ENCODE results near the gene OR12D1. TPM values are rescaled to one million over a fixed set of nuclear protein-coding genes. Genes with fewer than 3 reads are reported as not detected.

The OR12D1 gene
- total RNA-seq, result not detected

DNA sequence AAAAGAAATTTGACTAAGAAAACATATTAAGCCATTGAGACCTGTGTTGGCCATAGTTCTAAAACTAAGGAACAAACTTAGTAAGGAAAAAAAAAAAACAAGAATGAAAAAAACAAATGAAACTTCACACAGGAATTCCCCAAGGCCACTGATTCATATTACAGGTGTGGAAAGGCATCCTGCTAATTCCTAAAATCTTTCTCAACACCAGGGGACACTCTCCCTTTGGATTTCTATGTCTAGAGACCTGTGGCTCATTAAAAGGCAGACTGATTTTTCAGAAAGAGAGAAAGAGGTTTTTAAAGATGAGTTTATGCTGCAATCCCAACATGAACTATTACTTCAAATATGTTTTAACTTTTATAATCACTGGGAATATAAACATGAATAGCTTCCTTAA, at the start of gene OR12D1:
OR12D1 (plus strand) TSS at position 341 of the 400 bp plus-strand sequence.
- H3K27me3 ChIP-seq, result no peaks in the 10 kb centered on the region
- intact Hi-C loops (cut with DNase I; ENCODE audit: low total_unique reads), result no loop called here
- in situ Hi-C loops (cut with MboI; ENCODE audit: low sequenced_read_pairs in 4 of 4), result no loop called here
- no peaks in the 10 kb centered on the region for H3K4me1 ChIP-seq
- no peak within 1 kb of the TSS for H3K4me3 ChIP-seq
- H3K36me3 ChIP-seq, result no peaks in the 10 kb centered on the region
- H3K27ac ChIP-seq, result no peak within 1 kb of the TSS
- no peak for DNase-seq
- no peak for ATAC-seq
- no peaks in the 10 kb centered on the region for H3K9me3 ChIP-seq
- TF ChIP-seq, protein P1, sequence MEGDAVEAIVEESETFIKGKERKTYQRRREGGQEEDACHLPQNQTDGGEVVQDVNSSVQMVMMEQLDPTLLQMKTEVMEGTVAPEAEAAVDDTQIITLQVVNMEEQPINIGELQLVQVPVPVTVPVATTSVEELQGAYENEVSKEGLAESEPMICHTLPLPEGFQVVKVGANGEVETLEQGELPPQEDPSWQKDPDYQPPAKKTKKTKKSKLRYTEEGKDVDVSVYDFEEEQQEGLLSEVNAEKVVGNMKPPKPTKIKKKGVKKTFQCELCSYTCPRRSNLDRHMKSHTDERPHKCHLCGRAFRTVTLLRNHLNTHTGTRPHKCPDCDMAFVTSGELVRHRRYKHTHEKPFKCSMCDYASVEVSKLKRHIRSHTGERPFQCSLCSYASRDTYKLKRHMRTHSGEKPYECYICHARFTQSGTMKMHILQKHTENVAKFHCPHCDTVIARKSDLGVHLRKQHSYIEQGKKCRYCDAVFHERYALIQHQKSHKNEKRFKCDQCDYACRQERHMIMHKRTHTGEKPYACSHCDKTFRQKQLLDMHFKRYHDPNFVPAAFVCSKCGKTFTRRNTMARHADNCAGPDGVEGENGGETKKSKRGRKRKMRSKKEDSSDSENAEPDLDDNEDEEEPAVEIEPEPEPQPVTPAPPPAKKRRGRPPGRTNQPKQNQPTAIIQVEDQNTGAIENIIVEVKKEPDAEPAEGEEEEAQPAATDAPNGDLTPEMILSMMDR (IDR thresholded peaks at IDR 0.05 in 4 of 5, conservative IDR thresholded peaks at IDR 0.05 in 1 of 5), result no peak
- TF ChIP-seq POLR2A (IDR thresholded peaks at IDR 0.05), result no peak

GRCh38 chr6:29368765-29369164, 46.0 kb upstream of the OR12D1 start, which contains the start of gene OR5V1:
TSS of gene OR5V1 (minus strand) at chr6:29368865. CDS start at chr6:29356195, 12,670 bp downstream.
- intact Hi-C loops (cut with DNase I; ENCODE audit: low total_unique reads) (no loop called here), in situ Hi-C loops (cut with MboI; ENCODE audit: low sequenced_read_pairs in 4 of 4) (no loop called here)
- Histone ChIP-seq H3K4me1 (no peaks in the 10 kb centered on the region), H3K4me3 (no peak within 1 kb of the TSS), H3K27ac (no peak within 1 kb of the TSS), H3K27me3 (no peaks in the 10 kb centered on the region), H3K36me3 (no peaks in the 10 kb centered on the region), H3K9me3 (no peaks in the 10 kb centered on the region)
- ATAC-seq (no peak), DNase-seq (no peak)
- TF ChIP-seq POLR2A (IDR thresholded peaks at IDR 0.05), result no peak
- TF ChIP-seq, protein P1 (IDR thresholded peaks at IDR 0.05 in 4 of 5, conservative IDR thresholded peaks at IDR 0.05 in 1 of 5), result no peak

- intact Hi-C loops (cut with DNase I; ENCODE audit: low total_unique reads), result no loop called here
- DNase-seq, result no peak
- H3K9me3 ChIP-seq, result no peaks in the 10 kb centered on the region
- ATAC-seq, result no peak
- TF ChIP-seq, protein P1 (IDR thresholded peaks at IDR 0.05 in 4 of 5, conservative IDR thresholded peaks at IDR 0.05 in 1 of 5), result no peak
- no peak for TF ChIP-seq POLR2A (IDR thresholded peaks at IDR 0.05)
- H3K4me1 ChIP-seq, result no peaks in the 10 kb centered on the region
- no peaks in the 10 kb centered on the region for H3K36me3 ChIP-seq
- in situ Hi-C loops (cut with MboI; ENCODE audit: low sequenced_read_pairs in 4 of 4), result no loop called here
- H3K27ac ChIP-seq, result no peak within 1 kb of the TSS
- H3K4me3 ChIP-seq, result no peak within 1 kb of the TSS
- H3K27me3 ChIP-seq, result no peaks in the 10 kb centered on the region
Observed at GRCh38 chr6:29375191-29375590, 39.5 kb upstream of the OR12D1 start, which contains the start of gene OR12D3. TSS of gene OR12D3 (minus strand) at chr6:29375291. CDS start at chr6:29375287, 4 bp downstream.

DNA sequence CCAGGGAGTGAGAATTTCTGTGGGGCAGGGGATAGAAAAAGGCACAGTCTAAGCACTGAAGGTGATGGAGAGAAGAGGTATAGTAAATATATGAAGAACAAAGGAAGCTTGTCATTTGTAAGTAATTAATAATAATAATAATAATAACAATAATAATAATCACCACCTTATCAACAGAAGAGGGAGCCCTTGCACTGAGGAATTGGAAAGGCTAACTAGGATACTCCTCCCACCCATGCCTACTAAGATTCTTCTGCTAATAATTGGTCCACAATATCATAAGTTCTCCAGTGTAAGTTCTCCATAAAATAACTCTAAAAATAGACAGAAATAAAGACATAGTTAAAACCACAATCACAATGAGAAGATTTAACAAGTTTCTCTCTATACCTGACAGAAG, 38.7 kb upstream of the OR12D1 start:
- no peaks in the 10 kb centered on the region for H3K9me3 ChIP-seq
- in situ Hi-C loops (cut with MboI; ENCODE audit: low sequenced_read_pairs in 4 of 4), result no loop called here
- DNase-seq (no peak), ATAC-seq (no peak)
- intact Hi-C loops (cut with DNase I; ENCODE audit: low total_unique reads), result no loop called here
- H3K4me3 ChIP-seq, result no peak overlapping the region
- H3K36me3 ChIP-seq, result no peaks in the 10 kb centered on the region
- no peaks in the 10 kb centered on the region for H3K27me3 ChIP-seq
- no peaks in the 10 kb centered on the region for H3K4me1 ChIP-seq
- no peak overlapping the region for H3K27ac ChIP-seq
- TF ChIP-seq, protein P1 (IDR thresholded peaks at IDR 0.05 in 4 of 5, conservative IDR thresholded peaks at IDR 0.05 in 1 of 5), result no peak
- no peak for TF ChIP-seq POLR2A (IDR thresholded peaks at IDR 0.05)

DNA sequence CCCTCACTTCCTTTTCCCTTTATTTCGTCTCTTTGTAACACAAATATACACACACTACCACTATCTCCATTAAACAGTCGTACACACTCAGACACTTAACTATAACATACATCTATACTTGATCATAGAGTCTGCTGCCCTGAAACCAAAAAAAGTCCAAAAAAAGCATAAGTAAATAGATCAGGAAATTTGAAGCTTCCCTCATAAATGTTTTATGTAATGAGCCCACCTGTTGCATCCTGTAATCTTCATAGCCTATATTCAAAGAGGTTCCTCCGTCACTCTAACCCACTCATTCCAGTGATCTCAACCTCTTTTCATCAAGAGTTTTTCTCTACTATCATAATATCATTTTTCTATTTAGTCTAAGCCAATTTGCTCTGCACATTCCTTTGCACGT, 26.2 kb upstream of the OR12D1 start:
- no peaks in the 10 kb centered on the region for H3K27me3 ChIP-seq
- H3K36me3 ChIP-seq, result no peaks in the 10 kb centered on the region
- intact Hi-C loops (cut with DNase I; ENCODE audit: low total_unique reads) (no loop called here), in situ Hi-C loops (cut with MboI; ENCODE audit: low sequenced_read_pairs in 4 of 4) (no loop called here)
- ATAC-seq (no peak), DNase-seq (no peak)
- TF ChIP-seq, protein P1 (IDR thresholded peaks at IDR 0.05 in 4 of 5, conservative IDR thresholded peaks at IDR 0.05 in 1 of 5), result no peak
- no peak for TF ChIP-seq POLR2A (IDR thresholded peaks at IDR 0.05)
- H3K27ac ChIP-seq, result no peak overlapping the region
- H3K4me3 ChIP-seq, result no peak overlapping the region
- no peaks in the 10 kb centered on the region for H3K4me1 ChIP-seq
- H3K9me3 ChIP-seq, result no peaks in the 10 kb centered on the region
